HPDE6-E6E7 (cell line): ENCODE data around the gene ZIC3.

Experiments
- DNase-seq: peaks from one replicate; pipeline ENCODE4 v3.0.0; 2011; ENCODE audit warnings: missing footprints; ENCODE audit errors: extremely low spot score

ZIC3 gene

GRCh38 chrX:137574102-137574783, 8.3 kb downstream of the ZIC3 start:
- DNase-seq: no peak

- no peak for DNase-seq
Observed at GRCh38 chrX:137574784-137575293, 8.9 kb downstream of the ZIC3 start.

- no peak for DNase-seq
Observed at GRCh38 chrX:137575596-137576255, 9.8 kb downstream of the ZIC3 start.

DNA sequence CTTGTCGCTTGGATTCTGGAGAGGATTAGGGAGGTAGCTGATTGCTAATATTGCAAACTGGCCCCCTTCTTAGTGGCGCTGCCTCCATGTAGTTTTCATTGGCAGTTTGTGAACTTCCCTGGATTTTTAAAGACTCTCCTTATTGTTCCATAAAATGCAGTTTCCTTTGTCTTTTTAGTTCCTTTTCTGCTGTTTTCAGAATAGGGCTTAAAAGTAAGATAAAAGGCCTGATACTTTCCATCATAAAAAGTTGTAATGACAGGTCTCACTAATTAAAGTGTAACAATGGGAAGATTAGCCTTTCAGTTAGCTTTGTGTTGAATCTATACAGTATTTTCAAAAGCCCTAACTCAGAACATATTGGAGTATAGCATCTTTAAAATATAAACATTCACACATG, 21.2 kb downstream of the ZIC3 start:
- DNase-seq: no peak

- no peak for DNase-seq
Observed at GRCh38 chrX:137600769-137601168, 34.8 kb downstream of the ZIC3 start.
